LHCN-M2 (cell line): ENCODE data around the gene INS. TPM values are rescaled to one million over a fixed set of nuclear protein-coding genes. Genes with fewer than 3 reads are reported as not detected.

ENCODE experiments used
- DNase-seq: peaks from one replicate; pipeline ENCODE4 v3.0.0-alpha.2; 2012; ENCODE audit warnings: low read depth
- total RNA-seq: library from RNA; depleted of rRNA; stranded (reverse); fragments of >200 nt; gene quantifications from 2 replicates; pipeline ENCODE4 v1.2.3, GENCODE V29; 2014

Gene INS
- total RNA-seq, 1 experiment from 2014 or later: not detected

DNA sequence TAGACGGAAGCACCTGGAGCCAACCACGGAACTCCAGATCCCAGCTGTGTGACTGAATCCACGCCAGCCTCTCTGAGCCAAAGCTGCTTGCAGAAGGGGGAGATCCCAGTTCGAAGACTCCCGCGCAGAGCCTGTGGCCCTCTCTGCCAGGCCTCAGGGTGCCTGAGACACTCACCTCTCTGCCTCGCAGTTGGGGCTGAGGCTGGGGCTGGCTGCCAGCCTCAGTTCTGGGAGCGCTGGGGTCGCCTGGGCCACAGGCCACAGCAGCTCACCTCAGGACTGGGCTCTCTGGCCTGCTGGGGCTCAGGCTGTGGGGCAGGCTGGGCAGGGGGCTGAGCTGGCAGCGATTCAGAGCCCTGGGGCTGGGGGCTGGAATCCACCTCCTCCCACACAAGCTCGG lies 13.6 kb downstream of the INS start:
- no peak for DNase-seq

DNA sequence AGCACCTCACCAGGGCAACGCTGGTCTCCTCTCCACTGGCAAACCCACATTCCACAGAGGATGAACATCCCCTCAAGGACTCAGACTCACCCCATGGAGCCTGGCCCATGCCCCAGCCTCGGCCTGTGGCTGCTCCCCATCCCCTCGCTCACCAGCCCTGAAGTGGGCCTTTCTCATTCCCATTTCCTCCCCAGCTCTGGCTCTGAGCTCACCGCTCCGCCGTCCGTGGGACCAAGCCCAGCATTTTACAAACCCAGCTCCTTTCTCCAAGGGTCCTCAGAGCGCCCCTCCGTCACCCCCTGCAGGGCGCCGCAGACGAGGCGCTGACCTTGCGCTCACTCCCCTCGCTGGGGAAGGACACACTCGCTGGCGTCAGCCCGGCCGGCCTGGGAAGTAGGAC lies 15.0 kb downstream of the INS start:
- DNase-seq: no peak

DNA sequence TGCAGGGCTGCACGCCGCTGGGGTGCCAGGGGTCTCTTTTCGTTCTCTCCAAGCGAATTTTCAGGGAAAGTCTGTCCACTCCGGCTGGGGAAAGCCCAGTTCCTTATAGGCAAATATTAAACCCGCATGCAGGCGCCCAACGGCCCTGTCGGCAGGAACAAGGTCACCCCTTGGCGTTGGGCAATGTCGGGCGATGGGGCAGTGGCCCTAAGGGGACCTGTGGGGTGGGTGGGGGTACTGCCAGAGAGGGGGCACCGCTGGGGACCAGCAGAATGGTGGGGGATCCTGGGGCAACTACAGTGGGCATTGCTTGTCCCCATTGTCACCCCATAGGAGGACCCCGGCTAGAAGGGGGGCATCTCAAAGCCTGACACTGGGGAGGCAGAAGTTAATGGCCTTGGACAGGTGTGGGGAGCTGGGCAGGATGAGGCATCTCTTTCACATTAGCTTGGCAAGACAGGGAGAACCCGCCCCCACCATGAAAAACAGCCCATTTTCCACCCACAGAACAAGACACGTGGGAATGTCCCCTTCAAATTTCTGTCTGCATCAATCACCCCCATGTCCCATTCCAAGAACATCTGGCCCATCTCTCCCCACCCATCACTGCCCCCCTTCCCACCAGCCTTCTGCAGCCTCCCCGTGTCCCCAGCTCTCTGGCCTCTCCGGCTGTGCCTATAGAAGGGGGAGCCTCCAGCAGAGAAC lies 16.3 kb downstream of the INS start:
- no peak for DNase-seq

DNA sequence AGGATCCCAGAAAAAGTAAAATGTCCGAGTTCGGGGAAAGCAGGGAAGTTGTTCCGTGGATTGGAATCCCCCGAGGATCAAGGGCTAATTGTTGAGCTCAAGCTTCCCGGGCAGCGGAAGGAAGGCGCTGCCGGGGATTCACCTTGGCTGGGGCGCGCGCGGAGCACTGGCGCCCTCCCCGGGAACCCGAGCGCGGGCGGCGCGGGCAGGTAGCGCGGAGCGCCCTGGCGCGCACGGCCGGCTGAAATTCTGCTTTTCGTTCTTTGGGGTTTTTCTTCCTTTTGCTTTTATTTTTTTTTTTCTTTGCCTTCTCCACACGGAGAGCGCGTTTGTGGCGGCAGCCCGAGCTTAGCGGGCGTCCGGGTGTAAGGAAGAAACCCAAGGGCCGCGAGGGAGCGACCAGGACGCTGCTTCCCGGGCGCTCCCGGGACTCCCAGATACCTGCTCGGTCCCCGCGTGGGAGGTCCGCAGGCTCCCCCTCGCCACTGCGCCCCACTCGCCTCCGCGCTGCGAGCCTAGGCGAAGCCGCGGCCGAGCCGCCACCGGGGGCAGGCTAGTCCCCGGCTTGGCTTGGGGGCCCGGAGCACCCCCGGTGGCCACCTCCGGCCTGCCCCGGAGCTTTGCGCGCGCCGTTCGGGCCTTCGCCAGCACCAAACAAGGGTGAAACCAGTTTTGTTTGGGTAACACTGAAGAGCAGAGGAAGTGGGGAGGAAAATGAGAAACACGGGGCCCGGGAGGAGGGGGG lies 17.0 kb downstream of the INS start:
- DNase-seq: no peak

DNA sequence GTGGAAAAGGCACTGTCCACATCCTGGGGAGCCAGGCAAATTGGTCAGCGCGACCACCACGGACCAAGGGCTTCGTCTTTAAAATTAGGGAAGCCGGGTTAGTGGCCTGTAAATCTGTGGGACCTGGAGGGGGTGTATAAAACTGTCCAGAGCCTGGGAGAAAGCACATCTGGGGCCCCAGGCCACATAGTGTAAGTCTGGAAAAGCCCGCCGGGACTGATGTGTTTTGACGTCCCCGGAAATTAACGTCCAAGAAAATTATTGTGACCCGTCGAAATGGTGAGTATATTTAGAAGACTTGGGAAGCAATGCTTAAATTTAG lies 17.6 kb downstream of the INS start:
- no peak for DNase-seq

DNA sequence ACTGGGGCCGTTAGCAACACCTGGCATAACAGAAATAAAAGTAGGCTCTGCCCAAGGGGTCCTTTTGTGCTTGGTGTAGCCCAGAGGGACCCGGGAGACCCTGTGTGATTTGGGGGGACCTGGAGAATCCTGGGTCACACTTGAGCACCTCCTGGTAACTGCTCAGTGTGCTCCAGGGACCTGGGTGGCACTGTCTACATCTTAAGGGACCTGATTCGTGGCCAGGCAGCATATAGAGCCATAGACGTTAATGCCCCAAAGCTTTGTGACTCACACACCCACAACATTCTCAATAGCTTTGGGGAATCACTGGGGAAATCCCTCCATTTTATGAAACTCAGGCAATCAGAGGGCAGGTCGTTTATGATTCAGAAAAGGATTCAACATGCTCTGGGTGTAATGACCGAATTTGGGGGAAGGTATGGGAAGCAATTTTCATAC lies 18.2 kb downstream of the INS start:
- DNase-seq: peak; percentile 61

DNA sequence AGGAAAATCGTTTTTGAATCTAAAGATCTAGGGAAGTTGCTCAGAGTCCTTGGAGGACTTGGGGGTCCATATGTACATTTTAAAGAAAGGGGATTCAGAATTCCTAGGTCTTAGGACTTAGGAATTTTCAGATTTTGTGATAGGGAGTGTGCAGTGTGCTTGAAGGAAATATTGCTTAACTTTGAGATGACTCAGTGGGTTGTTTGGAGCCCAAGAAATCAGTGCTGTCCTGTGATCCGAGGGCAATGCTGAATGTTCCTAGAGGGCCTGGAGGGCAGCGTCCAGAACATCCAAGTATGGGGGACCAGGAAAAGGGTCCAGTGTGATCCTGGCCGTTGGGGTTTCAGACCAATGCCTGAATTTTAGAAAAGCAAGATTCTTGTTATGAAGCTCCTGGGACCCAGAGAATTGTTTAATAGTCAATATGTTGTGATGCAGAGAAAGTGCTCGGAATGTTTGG lies 18.7 kb downstream of the INS start:
- DNase-seq: peak; percentile 58

DNA sequence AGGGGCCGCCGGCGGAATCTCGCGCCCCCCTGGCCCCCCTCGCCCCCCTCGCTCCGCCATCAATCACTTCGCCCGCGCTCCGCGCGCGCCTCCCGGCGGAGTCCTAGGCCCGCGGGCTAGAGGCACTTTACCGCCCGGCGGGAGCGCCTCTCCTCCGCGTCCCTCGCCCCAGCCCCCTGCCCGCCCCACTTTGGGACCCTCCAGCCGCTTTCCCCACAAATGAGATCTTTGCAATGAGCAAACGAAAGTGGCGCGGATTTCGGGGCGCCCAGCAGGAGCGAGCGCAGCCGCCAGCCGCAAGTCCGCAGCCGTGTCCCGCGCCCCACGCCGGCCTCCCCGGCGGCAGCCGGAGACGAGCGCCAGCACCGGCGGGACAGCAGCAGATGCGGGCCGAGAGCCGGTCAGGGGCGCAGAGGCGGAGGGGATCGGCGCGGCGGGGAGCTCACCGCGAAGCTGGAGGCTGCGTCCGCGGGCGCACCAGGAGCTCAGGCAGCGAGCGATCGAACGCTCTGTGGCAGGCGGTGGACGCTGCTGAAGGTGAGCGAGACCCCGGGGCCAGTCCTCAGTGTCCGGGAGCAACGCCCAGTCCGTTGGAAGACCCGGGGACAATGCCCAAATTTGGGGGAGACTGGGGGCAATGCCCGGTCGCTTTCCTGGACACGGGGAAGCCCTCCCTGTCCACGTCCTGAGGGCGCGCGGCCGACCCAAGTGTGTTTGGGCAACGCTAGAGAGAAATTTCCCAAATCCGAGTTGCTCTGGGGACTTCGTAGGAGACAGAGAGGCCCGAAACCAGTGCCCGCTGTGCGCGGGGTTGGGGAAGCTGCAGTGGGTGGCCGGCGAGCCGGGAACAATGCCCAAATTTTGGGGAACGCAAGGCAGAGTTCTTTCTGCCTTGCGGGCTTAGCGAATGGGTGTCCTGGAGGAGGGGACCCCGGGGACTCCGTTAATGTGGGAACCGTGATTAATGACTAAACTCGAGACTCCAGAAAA lies 20.3 kb downstream of the INS start:
- DNase-seq: no peak

DNA sequence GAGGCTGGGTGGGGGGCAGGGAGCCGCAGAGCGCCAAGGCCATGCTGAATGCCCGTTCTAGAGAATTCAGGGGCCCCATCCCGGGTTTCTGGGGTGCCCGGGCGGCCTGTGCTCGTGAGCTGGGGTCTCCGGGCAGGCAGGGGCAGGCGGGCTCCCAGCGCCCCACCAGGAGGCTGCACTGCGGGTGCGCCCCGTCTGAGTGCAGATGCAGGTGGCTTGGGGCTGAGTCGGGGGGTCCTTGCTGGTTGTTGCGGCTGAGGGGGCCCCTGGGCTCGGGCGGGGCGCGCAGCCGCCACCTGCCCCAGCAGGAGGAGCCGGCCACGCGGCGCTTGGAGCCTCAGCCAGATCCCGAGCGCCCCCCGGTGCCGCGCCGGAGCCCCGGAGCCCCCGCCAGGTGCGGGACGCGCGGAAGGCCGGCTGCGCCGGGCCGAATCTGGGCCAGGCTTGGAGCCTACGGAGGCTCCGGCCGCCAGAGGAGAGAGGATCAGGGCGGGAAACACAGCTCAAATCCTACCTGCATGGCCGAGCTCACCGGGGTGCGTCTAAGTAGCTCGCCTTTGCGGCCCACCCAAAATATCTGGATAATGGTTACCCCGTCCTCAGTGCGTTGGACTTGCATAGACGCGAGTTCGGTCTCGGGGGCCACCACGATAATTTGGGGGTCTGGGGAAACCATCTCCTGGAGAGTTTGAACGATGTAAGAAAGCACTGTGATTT lies 21.2 kb downstream of the INS start:
- no peak for DNase-seq

DNA sequence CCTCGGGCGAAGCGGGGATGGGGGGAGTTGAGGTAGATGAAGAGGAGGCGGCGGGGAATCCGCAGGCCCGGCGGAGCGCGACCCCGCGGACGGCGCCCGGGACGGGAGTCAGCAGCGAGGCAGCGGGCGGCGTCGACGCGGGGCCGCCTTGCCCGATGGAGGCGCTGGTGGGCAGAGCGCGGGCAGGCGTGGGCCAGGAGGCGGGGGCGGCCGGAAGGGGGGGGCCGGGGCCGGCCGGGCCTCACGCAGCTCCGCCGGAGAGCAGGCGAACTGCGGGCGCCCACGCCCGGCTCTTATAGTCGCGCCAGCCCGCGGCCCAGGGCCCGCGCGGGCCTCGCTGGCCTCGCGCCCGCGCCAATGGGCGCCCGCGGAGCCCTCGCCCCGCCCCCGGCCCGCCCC lies 21.9 kb downstream of the INS start, which contains the start of gene IGF2:
TSS of gene IGF2 (minus strand) at position 267 of the 399 bp plus-strand sequence. CDS start 3,866 bp downstream, outside the sequence.
- DNase-seq: peak; percentile 44

DNA sequence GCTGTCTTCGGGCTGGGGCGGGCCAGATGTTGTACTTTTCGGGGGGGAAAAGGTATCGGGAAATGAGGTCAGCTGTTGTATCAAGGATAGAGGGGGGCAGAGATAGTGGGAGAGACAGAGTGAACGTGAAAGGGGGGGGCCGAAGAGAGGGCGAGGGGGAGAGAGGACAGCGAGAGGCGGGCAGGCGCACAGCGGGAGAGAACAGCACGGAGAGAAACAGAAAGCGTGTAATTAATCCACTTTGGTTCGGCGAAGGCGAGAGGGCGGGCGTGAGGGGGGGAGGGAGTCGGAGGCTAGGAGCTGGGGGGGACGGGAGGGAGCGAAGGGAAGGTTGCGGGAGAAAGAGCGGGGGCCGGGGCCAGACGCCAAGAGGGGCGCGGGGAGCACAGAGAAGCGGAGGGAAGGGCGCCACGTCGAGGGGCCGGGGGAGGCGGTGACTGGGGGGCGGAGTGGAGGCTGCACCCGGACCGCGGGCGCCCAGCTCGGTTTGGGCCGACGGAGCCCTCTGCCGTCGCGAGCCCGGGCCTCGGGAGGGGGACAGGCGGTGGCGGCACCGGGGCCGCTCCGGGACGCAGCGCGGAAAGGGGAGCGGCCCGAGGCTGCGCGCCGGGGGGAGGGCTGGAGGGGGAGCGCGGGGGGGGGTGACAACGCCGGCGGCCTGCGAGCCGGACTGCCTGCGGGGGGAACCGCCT lies 22.4 kb downstream of the INS start:
- peak; percentile 52 for DNase-seq

DNA sequence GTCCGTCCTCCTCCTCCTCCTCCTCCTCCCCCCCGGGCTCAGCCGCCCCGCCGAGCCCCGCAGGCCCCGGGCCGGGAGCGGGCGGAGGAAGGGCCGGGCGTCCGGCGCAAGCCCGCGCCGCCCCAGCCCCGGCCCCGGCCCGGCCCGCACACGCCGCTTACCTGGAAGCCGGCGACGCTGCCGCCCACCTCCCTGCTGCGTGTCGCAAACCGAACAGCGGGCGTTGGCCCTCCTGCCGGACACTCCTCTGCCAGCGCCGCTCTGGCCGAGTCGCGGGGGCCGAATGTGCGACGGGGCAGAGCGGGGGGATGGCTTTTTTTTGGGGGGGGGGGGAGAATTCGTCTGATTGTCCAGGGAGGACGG lies 23.0 kb downstream of the INS start:
- DNase-seq: no peak

DNA sequence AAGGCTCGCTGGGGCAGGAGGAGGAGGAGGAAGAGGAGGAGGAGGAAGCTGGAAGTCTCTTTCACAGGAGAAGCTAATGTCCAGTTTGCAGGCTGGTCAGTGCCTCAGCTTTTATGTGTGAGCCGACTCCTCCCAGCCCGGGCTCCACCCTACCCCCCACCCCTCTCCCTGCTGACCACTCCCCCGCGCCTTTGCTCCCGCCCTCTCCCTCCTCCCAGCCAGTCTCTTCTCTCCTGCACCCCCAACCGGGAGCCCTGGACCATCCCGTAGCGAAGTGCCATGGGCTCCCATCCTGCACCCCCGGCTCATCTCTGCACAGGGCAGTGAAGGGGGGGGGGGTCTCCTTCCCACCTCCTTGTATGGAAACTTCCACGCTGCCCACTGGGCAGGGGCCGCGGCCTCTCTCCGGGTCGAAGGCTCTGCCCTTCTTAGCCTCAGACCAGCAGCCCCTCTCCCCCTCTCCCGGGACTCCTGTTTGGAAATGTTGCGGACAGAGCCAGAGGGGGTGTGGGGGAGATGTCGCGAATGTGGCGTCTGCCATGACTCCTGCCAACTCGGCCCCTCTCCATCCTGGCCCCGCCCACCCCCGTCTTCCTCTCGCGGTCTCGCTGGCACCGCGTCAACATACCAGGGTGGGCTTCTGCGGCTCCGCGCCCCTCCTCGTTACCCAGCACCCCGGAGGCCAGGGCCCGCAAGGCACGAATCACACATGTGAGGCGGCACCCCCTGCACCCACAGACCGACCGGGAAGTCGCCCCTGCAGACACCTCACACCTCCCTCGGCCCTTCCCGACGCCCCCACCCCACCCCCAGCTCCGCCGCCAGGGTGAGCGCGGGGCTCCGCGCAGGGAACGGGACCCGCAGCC lies 23.6 kb downstream of the INS start:
- DNase-seq: peak; percentile 87

DNA sequence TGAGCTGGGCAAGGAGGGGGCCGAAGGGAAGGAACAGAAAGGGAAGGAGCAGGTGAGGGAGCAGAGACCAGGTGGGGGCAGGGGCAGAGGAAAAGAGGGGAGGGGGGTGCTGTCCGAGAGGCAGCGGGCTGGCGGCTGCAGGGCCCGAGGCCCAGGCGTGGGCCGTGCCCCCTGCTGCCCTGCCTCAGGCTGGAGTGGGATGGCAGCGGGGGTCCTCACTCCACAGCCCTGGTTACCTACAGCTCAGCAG lies 24.1 kb downstream of the INS start:
- no peak for DNase-seq

DNA sequence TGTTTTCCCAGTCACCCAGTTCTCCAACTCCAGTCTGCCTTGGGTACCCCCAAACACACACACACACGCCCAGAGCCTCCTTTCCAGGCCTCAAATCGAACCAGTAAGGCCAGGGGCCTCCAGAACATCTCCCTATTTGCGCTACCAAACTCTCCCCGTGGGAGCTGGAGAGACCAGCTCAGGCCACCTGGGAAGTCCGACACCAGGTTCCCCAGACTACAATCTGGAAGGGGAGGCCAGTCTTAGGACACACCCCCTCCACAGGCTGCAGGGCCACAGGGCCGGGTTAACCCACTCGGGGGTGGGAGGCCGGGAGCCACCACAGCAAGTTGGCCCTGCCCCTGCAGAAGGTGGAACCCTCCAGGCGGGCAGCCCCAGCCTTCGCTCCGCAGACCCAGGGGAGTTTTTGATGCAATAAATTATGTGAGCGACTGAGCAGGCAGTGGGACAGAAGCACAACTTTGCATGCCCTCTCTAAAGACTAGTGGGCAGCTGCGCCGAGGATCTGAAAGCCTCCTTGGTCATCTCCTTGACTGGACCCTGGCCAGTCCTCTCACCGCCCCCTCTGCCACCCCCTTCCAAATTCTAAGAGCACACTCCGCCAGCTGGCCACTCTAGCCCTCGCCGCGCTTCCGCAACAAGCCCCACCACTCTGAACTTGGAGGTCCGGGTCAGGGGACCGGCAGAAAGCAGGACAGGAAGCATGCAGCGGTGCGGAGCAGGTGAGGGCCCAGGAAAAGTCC lies 24.6 kb downstream of the INS start:
- DNase-seq: no peak

DNA sequence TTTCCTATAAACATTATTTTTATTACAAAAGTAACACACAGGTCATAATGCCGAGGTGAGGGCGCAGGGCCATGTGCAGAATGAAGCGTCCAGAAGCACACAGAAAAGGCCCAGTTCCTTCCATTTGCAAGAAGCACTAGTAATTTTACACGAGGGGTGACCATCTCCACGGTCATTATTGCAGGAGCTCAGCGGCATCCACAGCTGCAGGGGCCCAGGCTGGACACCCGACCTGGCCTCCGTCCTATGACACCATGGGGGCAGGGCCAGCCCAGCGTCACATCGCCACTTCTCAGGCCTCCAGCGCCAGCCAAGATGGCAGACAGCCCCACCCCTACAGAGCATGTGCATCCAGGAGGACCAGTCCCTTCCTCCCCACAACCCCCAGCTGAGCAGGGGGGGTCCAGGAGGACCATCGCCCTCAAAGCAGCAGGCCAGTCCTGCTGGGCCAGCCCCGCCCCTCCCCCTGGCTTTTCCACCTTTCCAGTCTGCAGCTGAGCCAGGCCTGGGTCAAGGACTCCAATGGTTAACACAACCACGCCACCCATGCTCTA lies 25.3 kb downstream of the INS start:
- no peak for DNase-seq

DNA sequence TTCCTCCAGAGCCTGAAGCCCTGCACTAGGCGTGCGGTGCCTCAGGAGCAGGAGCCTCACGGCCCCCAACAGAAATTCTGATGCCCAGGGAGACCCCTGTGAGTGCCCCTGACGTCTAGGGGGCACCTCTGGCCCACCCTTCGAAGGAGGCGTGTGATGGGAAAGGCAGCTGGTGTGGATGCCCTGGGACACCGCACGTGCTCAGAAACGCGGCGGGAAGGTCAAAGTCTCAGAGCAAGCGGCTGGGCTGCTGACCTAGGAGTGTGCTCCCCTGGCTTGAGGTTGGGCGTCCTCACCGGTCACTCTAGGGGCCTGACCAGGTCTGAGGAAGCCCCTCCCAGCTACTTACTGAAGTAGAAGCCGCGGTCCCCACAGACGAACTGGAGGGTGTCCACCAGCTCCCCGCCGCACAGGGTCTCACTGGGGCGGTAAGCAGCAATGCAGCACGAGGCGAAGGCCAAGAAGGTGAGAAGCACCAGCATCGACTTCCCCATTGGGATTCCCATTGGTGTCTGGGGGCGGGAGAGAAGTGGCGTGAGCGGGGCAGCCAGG lies 25.9 kb downstream of the INS start:
- no peak for DNase-seq
